SJCRH30 (cell line): ENCODE measurements around the gene OR2T33. TPM values are rescaled to one million over a fixed set of nuclear protein-coding genes. Genes with fewer than 3 reads are reported as not detected.

ENCODE experiments used
- total RNA-seq: library from RNA; depleted of rRNA; stranded (reverse); fragments of >200 nt; shearing (Covaris generic); gene quantifications from 2 replicates; pipeline ENCODE4 v1.2.3, GENCODE V29; 2014; rRNA removed

The OR2T33 gene
- total RNA-seq, 1 experiment from 2014 or later: not detected

Other genes with a start within 250 kb of the OR2T33 start
- gene OR2L2, start 247.9 kb downstream of the OR2T33 start, total RNA-seq: not detected in 2 replicates
- not detected in 2 replicates for gene OR2L3, start 231.1 kb downstream of the OR2T33 start, total RNA-seq
- gene OR2L13, start 182.8 kb downstream of the OR2T33 start, total RNA-seq: not detected in 2 replicates
- gene OR2M5, start 132.8 kb downstream of the OR2T33 start, total RNA-seq: not detected in 2 replicates
- not detected in 2 replicates for gene OR2M2, start 103.2 kb downstream of the OR2T33 start, total RNA-seq
- 0.02 TPM in 1 of 2 replicates, not detected in the other for gene OR2M3, start 80.7 kb downstream of the OR2T33 start, total RNA-seq
- 0.26 TPM in 1 of 2 replicates, not detected in the other for gene OR2M4, start 46.6 kb downstream of the OR2T33 start, total RNA-seq
- gene OR2T12, start 25.4 kb upstream of the OR2T33 start, total RNA-seq: 0.02 TPM in 1 of 2 replicates, not detected in the other
- gene OR2M7, start 46.6 kb upstream of the OR2T33 start, total RNA-seq: not detected in 2 replicates
- not detected in 2 replicates for gene OR14C36, start 70.8 kb upstream of the OR2T33 start, total RNA-seq
- not detected in 2 replicates for gene OR2T4, start 83.7 kb upstream of the OR2T33 start, total RNA-seq
- not detected in 2 replicates for gene OR2T6, start 97.8 kb upstream of the OR2T33 start, total RNA-seq
- not detected in 2 replicates for gene OR2T1, start 125.1 kb upstream of the OR2T33 start, total RNA-seq
- gene OR2T2, start 167.7 kb upstream of the OR2T33 start, total RNA-seq: not detected in 2 replicates
- gene OR2T3, start 195.4 kb upstream of the OR2T33 start, total RNA-seq: not detected in 2 replicates
- not detected in 2 replicates for gene OR2T5, start 210.6 kb upstream of the OR2T33 start, total RNA-seq
- gene OR2G6, start 230.1 kb upstream of the OR2T33 start, total RNA-seq: not detected in 2 replicates